ENCODE data around the gene GRIN2A.

GRIN2A gene

GRCh38 chr16:10181196-10182162 lies 749 bp downstream of the GRIN2A start:
- DNase-seq, result peak in 1 of 3 experiments; percentile 38

- no peak for DNase-seq
Measured at GRCh38 chr16:10180771-10181163, 1.5 kb downstream of the GRIN2A start.

- no peak for DNase-seq
Measured at GRCh38 chr16:10180042-10180770, 2.0 kb downstream of the GRIN2A start.

GRCh38 chr16:10178526-10178925 lies 3.7 kb downstream of the GRIN2A start:
- no peak for DNase-seq

- no peak for DNase-seq
Measured at GRCh38 chr16:10178080-10178479, 4.1 kb downstream of the GRIN2A start.

- DNase-seq, result no peak
Measured at GRCh38 chr16:10172848-10173655, 9.2 kb downstream of the GRIN2A start.

GRCh38 chr16:10171221-10171620 lies 11.0 kb downstream of the GRIN2A start:
- no peak for DNase-seq

GRCh38 chr16:10169904-10170410 lies 12.3 kb downstream of the GRIN2A start:
- no peak for DNase-seq

- no peak for DNase-seq
Measured at GRCh38 chr16:10169031-10169430, 13.2 kb downstream of the GRIN2A start.

- DNase-seq, result no peak
Measured at GRCh38 chr16:10168258-10168657, 14.0 kb downstream of the GRIN2A start.

- no peak for DNase-seq
Measured at GRCh38 chr16:10165643-10166042, 16.6 kb downstream of the GRIN2A start.

- DNase-seq, result no peak
Measured at GRCh38 chr16:10162981-10163380, 19.2 kb downstream of the GRIN2A start.

GRCh38 chr16:10156099-10156498 lies 26.1 kb downstream of the GRIN2A start:
- DNase-seq, result no peak

- no peak for DNase-seq
Measured at GRCh38 chr16:10154389-10154788, 27.8 kb downstream of the GRIN2A start.

- no peak for DNase-seq
Measured at GRCh38 chr16:10153985-10154384, 28.2 kb downstream of the GRIN2A start.

GRCh38 chr16:10151718-10152117 lies 30.5 kb downstream of the GRIN2A start:
- DNase-seq, result no peak

GRCh38 chr16:10150906-10151305 lies 31.3 kb downstream of the GRIN2A start:
- no peak for DNase-seq

GRCh38 chr16:10145542-10146035 lies 36.6 kb downstream of the GRIN2A start:
- no peak for DNase-seq

GRCh38 chr16:10141671-10142070 lies 40.6 kb downstream of the GRIN2A start:
- DNase-seq, result no peak

- no peak for DNase-seq
Measured at GRCh38 chr16:10138881-10139280, 43.3 kb downstream of the GRIN2A start.

GRCh38 chr16:10137341-10137740 lies 44.9 kb downstream of the GRIN2A start:
- no peak for DNase-seq

GRCh38 chr16:10136916-10137315 lies 45.3 kb downstream of the GRIN2A start:
- DNase-seq, result no peak

- no peak for DNase-seq
Measured at GRCh38 chr16:10130538-10130937, 51.7 kb downstream of the GRIN2A start.
